GM18511 (cell line): ENCODE data around the gene SH3GLB1.

Source experiments
- ATAC-seq: cut with Tn5 transposase; IDR thresholded peaks from one replicate; pipeline ENCODE4 v1.9.1; 2021; ENCODE audit warnings: mild to moderate bottlenecking, moderate library complexity; ENCODE audit not compliant: unreplicated experiment

Gene SH3GLB1

DNA sequence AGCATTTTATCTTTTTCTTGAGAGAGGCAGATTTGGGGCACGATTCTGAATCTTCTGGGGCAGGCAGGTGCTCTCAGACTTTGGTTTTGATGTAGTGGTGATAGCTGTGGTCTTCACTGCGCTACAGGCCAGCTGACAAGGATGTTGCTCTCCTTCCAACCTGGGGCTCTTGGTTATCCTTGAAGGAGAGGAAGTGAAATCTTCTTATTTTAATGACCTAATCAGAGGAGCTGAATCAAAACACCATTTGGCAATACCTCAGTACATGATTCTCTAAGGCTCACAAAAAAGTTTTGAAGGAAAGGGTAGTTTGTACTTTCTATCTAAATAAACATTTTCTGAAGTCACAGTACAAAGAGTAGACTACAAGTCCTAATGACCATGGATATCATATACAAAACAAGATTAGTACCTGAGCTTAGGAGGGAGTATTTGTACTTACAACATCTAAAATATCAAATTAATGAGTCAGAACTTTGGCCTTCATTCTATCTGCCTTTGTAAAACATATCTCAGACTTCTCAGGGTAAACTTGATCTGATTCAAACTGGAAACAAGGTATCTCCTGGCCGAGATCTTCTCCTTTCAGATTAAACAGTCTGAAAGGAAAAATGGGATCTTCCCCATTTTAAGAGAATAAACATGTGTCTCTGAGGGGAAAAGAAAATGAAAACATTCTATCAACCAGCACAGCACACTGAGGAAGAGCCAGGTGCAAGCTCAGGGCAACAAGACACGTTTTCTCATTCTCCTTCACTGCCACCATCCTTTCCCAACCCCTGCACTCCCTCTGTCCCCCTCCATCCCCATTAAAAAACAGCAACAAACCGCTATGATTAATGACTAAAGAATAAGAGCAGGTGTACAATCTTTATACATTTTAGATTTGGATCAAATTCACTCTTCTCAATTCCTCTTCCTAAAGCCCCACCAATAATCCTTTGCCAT lies 69.2 kb downstream of the SH3GLB1 start:
- peak; percentile 16 for ATAC-seq

GRCh38 chr1:86774305-86775295 lies 70.2 kb downstream of the SH3GLB1 start:
- peak; percentile 98 for ATAC-seq

DNA sequence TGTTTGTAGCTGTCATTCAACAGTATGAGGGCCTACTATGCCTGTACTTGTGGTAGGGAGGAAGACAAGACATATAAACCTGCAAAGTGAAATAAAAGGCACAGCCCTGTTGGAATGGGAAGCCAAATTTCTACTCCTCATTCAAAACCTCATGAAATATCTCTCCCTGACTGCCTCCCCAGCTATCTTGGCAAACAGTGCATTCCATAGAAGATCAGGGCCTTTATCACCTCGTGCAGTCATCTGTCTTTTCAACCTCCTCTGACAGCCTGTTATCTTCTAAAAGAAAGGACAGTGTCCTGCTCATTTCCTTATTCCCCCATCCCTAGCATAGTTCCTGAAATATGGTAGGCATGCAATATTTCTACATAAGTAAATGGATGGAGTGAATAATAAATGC lies 71.0 kb downstream of the SH3GLB1 start:
- ATAC-seq = no peak

- no peak for ATAC-seq
These were observed 71.7 kb downstream of the SH3GLB1 start for GRCh38 chr1:86776108-86776507.

- ATAC-seq = no peak
These were observed 74.3 kb downstream of the SH3GLB1 start for GRCh38 chr1:86778569-86779239.

DNA sequence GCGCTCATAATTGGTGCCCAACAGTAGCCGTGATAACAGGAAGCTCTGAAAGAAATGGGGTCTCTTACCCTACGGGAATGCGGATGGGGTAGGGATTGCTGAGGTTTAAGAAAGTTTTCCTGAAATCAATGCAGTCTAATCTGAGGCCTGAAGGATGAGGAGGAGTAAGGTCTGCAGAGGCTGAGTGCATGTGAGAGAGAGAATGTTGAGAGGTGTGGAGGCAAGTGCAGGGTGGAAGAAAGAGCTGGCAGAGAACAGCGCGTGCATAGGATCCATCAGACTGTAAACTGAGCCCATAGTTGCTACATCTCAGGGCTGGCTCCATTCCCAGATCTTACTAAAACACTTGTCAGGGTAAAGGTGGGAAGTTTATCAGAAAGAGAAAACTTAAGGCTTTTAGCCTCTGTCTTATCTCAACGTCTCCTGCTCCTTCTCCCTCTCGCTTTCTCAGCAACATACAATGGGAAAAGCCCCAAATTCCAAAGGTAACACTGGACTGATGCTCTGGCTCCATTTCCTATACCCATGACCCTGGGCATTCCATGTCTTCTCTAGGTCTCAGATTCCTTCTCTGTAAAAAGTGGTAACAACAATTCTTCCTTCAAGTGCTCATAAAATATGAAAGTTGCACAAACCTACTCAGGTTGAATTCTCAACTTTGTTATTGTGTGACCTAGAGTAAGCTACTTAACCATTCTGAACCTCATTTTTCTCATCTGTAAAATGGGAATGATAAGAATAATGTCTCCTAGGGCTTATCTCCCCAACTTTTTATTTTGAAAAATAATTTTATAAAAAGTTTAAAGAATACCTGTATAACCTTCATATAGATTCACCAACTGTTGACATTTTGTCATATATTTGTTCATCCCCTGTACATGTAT lies 75.2 kb downstream of the SH3GLB1 start:
- no peak for ATAC-seq

- no peak for ATAC-seq
These were observed 78.1 kb downstream of the SH3GLB1 start for GRCh38 chr1:86782482-86782881.

DNA sequence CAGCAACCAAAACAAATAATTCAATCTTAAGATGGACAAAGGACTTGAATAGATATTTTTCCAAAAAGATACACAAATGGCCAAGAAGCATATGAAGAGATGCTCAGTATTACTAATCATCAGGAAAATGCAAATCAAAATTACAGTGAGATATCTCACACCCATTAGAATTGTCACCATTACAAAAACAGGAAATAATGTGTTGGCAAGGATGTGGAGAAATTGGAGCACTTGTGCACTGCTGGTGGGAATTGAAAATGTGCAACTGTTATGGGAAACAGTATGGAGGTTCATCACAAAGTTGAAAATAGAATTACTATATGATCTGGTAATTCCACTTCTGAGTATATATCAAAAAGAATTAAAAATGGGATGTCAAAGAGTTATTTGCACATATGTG lies 83.2 kb downstream of the SH3GLB1 start:
- ATAC-seq = no peak

GRCh38 chr1:86788300-86789206 lies 84.2 kb downstream of the SH3GLB1 start:
- peak; percentile 62 for ATAC-seq

- ATAC-seq = no peak
These were observed 90.9 kb downstream of the SH3GLB1 start for GRCh38 chr1:86795316-86795715.
